GM21360 (cell line): ENCODE measurements around the gene VPS35L.

Experiments
- ATAC-seq: cut with Tn5 transposase; IDR thresholded peaks from one replicate; pipeline ENCODE4 v1.9.1; 2021; ENCODE audit warnings: mild to moderate bottlenecking, moderate library complexity; ENCODE audit not compliant: unreplicated experiment

VPS35L gene

GRCh38 chr16:19743816-19744159 lies 188.3 kb downstream of the VPS35L start:
- no peak for ATAC-seq

- no peak for ATAC-seq
Measured at GRCh38 chr16:19744670-19745069, 189.2 kb downstream of the VPS35L start.

DNA sequence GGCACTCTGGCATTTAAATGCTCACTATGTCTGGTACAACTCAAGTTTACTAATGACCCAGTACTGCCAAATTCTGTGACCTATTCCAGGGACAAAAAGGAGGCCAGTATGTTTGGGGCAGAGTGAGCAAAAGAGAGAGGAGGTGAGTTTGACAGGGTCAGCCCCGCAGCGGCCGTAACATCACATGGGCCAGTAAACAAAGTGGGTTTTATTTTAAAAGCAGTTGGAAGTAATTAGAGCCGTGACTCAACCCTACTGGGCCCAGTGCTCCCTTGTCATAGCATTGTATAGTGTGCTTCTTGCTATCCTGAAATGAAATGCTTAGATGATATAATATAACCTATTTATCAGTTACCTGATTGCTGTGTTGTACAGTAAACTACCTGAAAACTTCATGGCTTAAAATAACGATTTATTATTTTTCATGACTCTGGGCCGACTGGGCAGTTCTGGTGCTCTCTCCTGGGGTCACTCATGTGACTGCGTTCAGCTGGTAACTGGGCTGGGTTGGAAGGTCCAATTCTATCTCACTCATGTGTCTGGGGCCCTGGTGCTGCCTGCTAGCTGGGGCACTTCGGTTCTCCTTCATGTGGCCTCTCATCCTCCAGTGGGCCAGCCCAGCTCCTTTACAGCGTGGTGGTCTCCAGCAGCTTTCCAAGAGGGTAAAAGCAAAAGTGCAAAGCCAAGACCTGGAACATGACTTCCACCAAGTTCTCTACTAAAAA lies 189.9 kb downstream of the VPS35L start:
- ATAC-seq = no peak

- no peak for ATAC-seq
Measured at GRCh38 chr16:19746561-19746960, 191.1 kb downstream of the VPS35L start.

GRCh38 chr16:19748389-19749168 lies 193.1 kb downstream of the VPS35L start:
- no peak for ATAC-seq

DNA sequence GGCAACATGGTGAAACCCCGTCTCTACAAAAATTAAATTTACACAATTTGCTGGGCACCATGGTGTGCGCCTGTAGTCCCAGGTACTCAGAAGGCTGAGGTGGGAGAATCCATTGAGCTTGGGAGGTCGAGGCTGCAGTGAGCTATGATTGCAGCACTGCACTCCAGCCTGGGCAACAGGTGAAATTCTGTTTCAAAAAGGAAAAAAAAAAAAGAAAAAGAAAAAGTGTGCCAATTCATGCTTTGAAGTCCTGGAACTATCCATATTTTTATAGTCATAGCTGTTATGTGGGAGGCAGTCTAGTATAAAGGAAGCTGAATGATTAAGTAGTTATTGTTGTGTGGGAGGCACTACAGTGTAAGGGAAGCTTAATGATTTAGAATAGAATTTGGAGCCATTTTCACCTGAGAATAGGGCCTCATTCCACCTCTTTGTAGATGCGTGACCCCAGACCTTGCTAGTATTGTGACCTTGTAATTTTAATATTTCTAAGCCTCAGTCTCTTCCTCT lies 194.1 kb downstream of the VPS35L start:
- no peak for ATAC-seq
